ENCODE measurements around the gene YY2. TPM values are rescaled to one million over a fixed set of nuclear protein-coding genes. Genes with fewer than 3 reads are reported as not detected.

The YY2 gene
- total and polyA plus RNA-seq, 2 donors (not counting 1 experiment from before 2014, with no cell fraction given) = 0.67 to 2.6 TPM

GRCh38 chrX:21865436-21865835, 9.6 kb downstream of the YY2 start:
- H3K27me3 ChIP-seq (replicated peaks in 1 of 4; ENCODE audit: control extremely low read depth in 1 of 4, control insufficient read depth in 3 of 4, insufficient read depth in 4 of 4, low read length in 3 of 4) = no peaks in the 10 kb centered on the region
- Mint-ChIP-seq H3K4me3 (no peak overlapping the region), H3K9me3 (ENCODE audit: insufficient read depth) (no peaks in the 10 kb centered on the region), H3K27me3 (no peaks in the 10 kb centered on the region), H3K4me1 (no peaks in the 10 kb centered on the region), H3K27ac (no peak overlapping the region)
- TF ChIP-seq EZH2 (IDR thresholded peaks at IDR 0.05; ENCODE audit: borderline replicate concordance, insufficient read depth, low read depth, low read length, poor library complexity, severe bottlenecking) = no peak
- TF ChIP-seq CTCF (IDR thresholded peaks at IDR 0.05) = no peak
- no peak overlapping the region for H3K4me2 ChIP-seq (replicated peaks; ENCODE audit: low read depth, low read length, poor library complexity, severe bottlenecking)
- H4K20me1 ChIP-seq (ENCODE audit: control insufficient read depth, insufficient read depth, low read length, poor library complexity, severe bottlenecking) = no peaks in the 10 kb centered on the region
- H3K4me3 ChIP-seq (ENCODE audit: control extremely low read depth in 1 of 5, extremely low read depth in 1 of 5, insufficient read depth in 1 of 5, low read depth in 2 of 5, low read length in 4 of 5) = no peak overlapping the region
- H3K4me1 ChIP-seq (ENCODE audit: control insufficient read depth in 2 of 2, insufficient read depth in 2 of 2, low read length in 2 of 2) = no peaks in the 10 kb centered on the region
- ATAC-seq (ENCODE audit: low read depth) = no peak
- no peak overlapping the region for H3K27ac ChIP-seq (ENCODE audit: low read length in 2 of 2)
- H3K36me3 ChIP-seq (replicated peaks in 1 of 2; ENCODE audit: control extremely low read depth in 1 of 2, control insufficient read depth in 1 of 2, extremely low read depth in 1 of 2, insufficient read depth in 2 of 2, low read length in 1 of 2) = no peaks in the 10 kb centered on the region
- POLR2A ChIA-PET = no interaction called here
- no peaks in the 10 kb centered on the region for H3K79me2 ChIP-seq (ENCODE audit: control insufficient read depth, insufficient read depth, low read length)
- H2AFZ ChIP-seq (ENCODE audit: insufficient read depth, low read depth, low read length, poor library complexity, severe bottlenecking) = no peak overlapping the region
- no peak for DNase-seq
- intact Hi-C loops (cut with micrococcal nuclease) = no loop called here
- CTCF ChIA-PET = no interaction called here
- no peaks in the 10 kb centered on the region for H3K9me3 ChIP-seq (ENCODE audit: control extremely low read depth in 1 of 3, control insufficient read depth in 2 of 3, insufficient read depth in 1 of 3, low read length in 2 of 3)
- H3K9ac ChIP-seq (ENCODE audit: low read length) = no peak overlapping the region

- Histone ChIP-seq H3K79me2 (ENCODE audit: control insufficient read depth, insufficient read depth, low read length) (no peaks in the 10 kb centered on the region), H2AFZ (ENCODE audit: insufficient read depth, low read depth, low read length, poor library complexity, severe bottlenecking) (no peak overlapping the region), H3K36me3 (replicated peaks in 1 of 2; ENCODE audit: control extremely low read depth in 1 of 2, control insufficient read depth in 1 of 2, extremely low read depth in 1 of 2, insufficient read depth in 2 of 2, low read length in 1 of 2) (no peaks in the 10 kb centered on the region), H3K27ac (ENCODE audit: low read length in 2 of 2) (no peak overlapping the region), H3K9ac (ENCODE audit: low read length) (no peak overlapping the region), H3K27me3 (replicated peaks in 1 of 4; ENCODE audit: control extremely low read depth in 1 of 4, control insufficient read depth in 3 of 4, insufficient read depth in 4 of 4, low read length in 3 of 4) (no peaks in the 10 kb centered on the region), H3K9me3 (ENCODE audit: control extremely low read depth in 1 of 3, control insufficient read depth in 2 of 3, insufficient read depth in 1 of 3, low read length in 2 of 3) (no peaks in the 10 kb centered on the region), H3K4me1 (ENCODE audit: control insufficient read depth in 2 of 2, insufficient read depth in 2 of 2, low read length in 2 of 2) (no peaks in the 10 kb centered on the region), H3K4me3 (ENCODE audit: control extremely low read depth in 1 of 5, extremely low read depth in 1 of 5, insufficient read depth in 1 of 5, low read depth in 2 of 5, low read length in 4 of 5) (no peak overlapping the region), H3K4me2 (replicated peaks; ENCODE audit: low read depth, low read length, poor library complexity, severe bottlenecking) (no peak overlapping the region), H4K20me1 (ENCODE audit: control insufficient read depth, insufficient read depth, low read length, poor library complexity, severe bottlenecking) (no peaks in the 10 kb centered on the region)
- intact Hi-C loops (cut with micrococcal nuclease) = no loop called here
- CTCF ChIA-PET = no interaction called here
- ATAC-seq (ENCODE audit: low read depth) (no peak), DNase-seq (no peak)
- POLR2A ChIA-PET = no interaction called here
- H3K9me3 Mint-ChIP-seq (ENCODE audit: insufficient read depth) = no peaks in the 10 kb centered on the region
- TF ChIP-seq CTCF (IDR thresholded peaks at IDR 0.05) (no peak), EZH2 (IDR thresholded peaks at IDR 0.05; ENCODE audit: borderline replicate concordance, insufficient read depth, low read depth, low read length, poor library complexity, severe bottlenecking) (no peak)
- no peaks in the 10 kb centered on the region for H3K4me1 Mint-ChIP-seq
- no peaks in the 10 kb centered on the region for H3K27me3 Mint-ChIP-seq
- no peak overlapping the region for H3K27ac Mint-ChIP-seq
- H3K4me3 Mint-ChIP-seq = no peak overlapping the region
- WGBS (ENCODE audit: insufficient coverage) = no CpG with 5 or more reads among the region's 1 CpG
Observed at GRCh38 chrX:21870494-21870893, 14.7 kb downstream of the YY2 start.

Data from B cell (primary cell).